Prostate gland (tissue), 2 donors: ENCODE data around the gene ZDHHC5. TPM values are rescaled to one million over a fixed set of nuclear protein-coding genes. Genes with fewer than 3 reads are reported as not detected.
A peak's percentile ranks its signal among the peaks of the same experiment; 100 is the strongest.
"Not testable (repeated sequence)": the region's sequence is repeated elsewhere in the genome, so short reads cannot be mapped to it uniquely, and the experiment has no call there.

Experiments used
- DNase-seq: peaks from one replicate; pipeline ENCODE4 v3.0.0-alpha.2; 2019; ENCODE audit warnings: low spot score
- H3K27ac ChIP-seq, 2 donors: fragments of 200-600 bp; sonication (generic); 2 replicates each; pipeline ENCODE4 v1.5.1; 2017 to 2019
- H3K27me3 ChIP-seq: fragments of 200-600 bp; sonication (generic); replicated peaks from 2 replicates; pipeline ENCODE4 v1.5.1; 2019; ENCODE audit not compliant: insufficient read depth
- H3K36me3 ChIP-seq, 2 donors: fragments of 200-600 bp; sonication (generic); 1 replicate in 1 of 2; 2 replicates in 1 of 2; pipeline versions ENCODE4 v1.5.1 to v1.8.1; 2017 to 2019
- H3K4me1 ChIP-seq: fragments of 200-600 bp; sonication (generic); replicated peaks from 2 replicates; pipeline ENCODE4 v1.5.1; 2019
- H3K4me3 ChIP-seq, 2 donors: fragments of 200-600 bp; sonication (generic); 2 replicates each; pipeline ENCODE4 v1.5.1; 2017 to 2019
- H3K9me3 ChIP-seq: fragments of 200-600 bp; sonication (generic); 2 replicates; pipeline ENCODE4 v1.5.1; 2017
- POLR2A ChIP-seq: fragments of 450-650 bp; IDR thresholded peaks from one replicate; pipeline ENCODE4 v1.6.1; 2016; ENCODE audit warnings: antibody characterized with exemption, mild to moderate bottlenecking
- POLR2AphosphoS5 ChIP-seq: sonication (generic); formaldehyde crosslinking; IDR thresholded peaks from one replicate; pipeline ENCODE4 v1.6.1; 2017; ENCODE audit warnings: antibody characterized with exemption
- WGBS: methylation state at CpG from one replicate; pipeline ENCODE4 v1.1.5; 2018; 5-methylcytosine and 5-hydroxymethylcytosine counted together
- intact Hi-C: fragments of 100-400 bp; cut with DNase I; formaldehyde crosslinking; loops from one replicate; pipeline ENCODE4 v1.14.2; 2022
- total RNA-seq, 2 donors: library from RNA; depleted of rRNA; stranded (reverse); fragments of >200 nt; gene quantifications; one replicate each; pipeline ENCODE4 v1.1.0, GENCODE V29; 2016
- TF ChIP-seq, protein P1 (sequence below), 4 experiments: fragments of 200-600 bp in 2 of 4; fragments of 450-650 bp in 2 of 4; sonication (generic) in 2 of 4; IDR thresholded peaks; 1 replicate in 3 of 4; 2 replicates in 1 of 4; pipeline ENCODE4 v1.5.1; 2016 to 2019; ENCODE audit warnings: antibody characterized with exemption in 4 of 4, mild to moderate bottlenecking in 2 of 4, moderate library complexity in 2 of 4

Gene ZDHHC5
- total RNA-seq, 2 donors from 2014 or later = 65.4 to 69.9 TPM

DNA sequence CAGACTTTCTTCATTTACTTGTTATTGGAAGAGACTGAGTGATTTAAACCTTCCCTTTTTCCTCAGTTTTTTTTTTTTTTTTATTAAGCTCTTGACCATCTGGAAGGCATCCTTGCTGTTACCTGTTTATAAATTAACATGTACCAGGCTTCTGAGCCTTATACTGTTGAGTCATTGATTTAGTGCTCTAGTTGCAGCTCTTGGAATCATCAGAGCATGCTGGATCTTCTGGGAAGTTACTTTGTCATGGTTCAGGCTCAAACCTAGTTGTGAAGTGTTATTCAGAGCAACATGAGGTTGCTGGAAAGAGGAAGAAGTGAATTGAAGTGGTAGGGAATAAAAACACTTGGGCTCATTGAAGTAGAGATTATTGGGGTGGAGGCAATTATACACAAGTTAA is 6.3 kb downstream of the ZDHHC5 start:
- DNase-seq = no peak
- Histone ChIP-seq H3K27me3 (no peaks in the 10 kb centered on the region), H3K27ac (peak overlapping the region; percentile 64 to 82), H3K4me3 (no peak overlapping the region), H3K9me3 (no peaks in the 10 kb centered on the region), H3K36me3 (peaks cover 0 to 4% of the 10 kb centered on the region in 2 donors), H3K4me1 (peaks cover 9% of the 10 kb centered on the region)
- intact Hi-C loops = no loop called here
- TF ChIP-seq, protein P1, sequence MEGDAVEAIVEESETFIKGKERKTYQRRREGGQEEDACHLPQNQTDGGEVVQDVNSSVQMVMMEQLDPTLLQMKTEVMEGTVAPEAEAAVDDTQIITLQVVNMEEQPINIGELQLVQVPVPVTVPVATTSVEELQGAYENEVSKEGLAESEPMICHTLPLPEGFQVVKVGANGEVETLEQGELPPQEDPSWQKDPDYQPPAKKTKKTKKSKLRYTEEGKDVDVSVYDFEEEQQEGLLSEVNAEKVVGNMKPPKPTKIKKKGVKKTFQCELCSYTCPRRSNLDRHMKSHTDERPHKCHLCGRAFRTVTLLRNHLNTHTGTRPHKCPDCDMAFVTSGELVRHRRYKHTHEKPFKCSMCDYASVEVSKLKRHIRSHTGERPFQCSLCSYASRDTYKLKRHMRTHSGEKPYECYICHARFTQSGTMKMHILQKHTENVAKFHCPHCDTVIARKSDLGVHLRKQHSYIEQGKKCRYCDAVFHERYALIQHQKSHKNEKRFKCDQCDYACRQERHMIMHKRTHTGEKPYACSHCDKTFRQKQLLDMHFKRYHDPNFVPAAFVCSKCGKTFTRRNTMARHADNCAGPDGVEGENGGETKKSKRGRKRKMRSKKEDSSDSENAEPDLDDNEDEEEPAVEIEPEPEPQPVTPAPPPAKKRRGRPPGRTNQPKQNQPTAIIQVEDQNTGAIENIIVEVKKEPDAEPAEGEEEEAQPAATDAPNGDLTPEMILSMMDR (IDR thresholded peaks at IDR 0.05) = no peak
- TF ChIP-seq POLR2A (no peak), POLR2AphosphoS5 (no peak)

DNA sequence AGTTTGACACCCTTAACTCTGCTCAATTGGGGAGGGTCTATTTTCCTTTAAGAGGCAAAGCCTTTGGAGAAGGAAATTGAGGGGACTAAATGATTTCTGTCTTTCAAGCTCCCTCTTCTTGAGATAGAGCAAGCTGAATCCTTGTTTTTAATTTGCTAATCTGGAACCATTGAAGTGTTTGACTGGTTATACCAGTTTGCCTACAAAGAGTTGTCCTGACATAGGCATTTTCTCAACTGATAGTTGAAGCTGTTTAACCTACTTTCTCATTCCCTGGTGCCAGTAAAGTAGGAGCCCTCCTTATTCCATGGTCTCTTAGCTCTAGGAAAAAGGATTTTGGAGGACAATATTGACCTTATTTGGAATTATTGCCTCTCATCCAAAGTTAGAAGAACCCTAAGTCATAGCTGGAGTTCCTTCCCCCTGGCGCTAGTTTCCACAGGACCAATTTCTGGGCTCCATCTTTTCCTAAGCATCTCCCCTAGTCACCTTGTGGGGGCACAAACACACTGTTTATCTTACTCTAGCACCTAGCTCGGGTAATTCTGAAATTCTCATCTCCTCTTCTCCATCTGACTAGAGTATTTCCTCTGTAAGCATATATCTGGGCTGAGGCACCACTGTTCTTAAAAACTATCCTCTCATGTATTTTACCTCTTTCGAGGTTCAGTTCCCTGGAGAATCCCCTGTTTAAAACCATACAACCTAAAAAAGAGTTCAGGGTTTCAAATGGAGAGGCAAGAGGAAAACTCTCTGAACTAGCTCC is 7.4 kb downstream of the ZDHHC5 start:
- Histone ChIP-seq H3K4me1 (peaks cover 9% of the 10 kb centered on the region), H3K27me3 (no peaks in the 10 kb centered on the region), H3K4me3 (no peak overlapping the region), H3K36me3 (peaks cover 0 to 4% of the 10 kb centered on the region in 2 donors), H3K9me3 (no peaks in the 10 kb centered on the region), H3K27ac (peak overlapping the region; percentile 64 to 82)
- peak; percentile 75 for TF ChIP-seq POLR2AphosphoS5
- no peak for TF ChIP-seq POLR2A
- intact Hi-C loops = no loop called here
- no peak for DNase-seq
- WGBS = 81% methylated on average over 3 of the region's 3 CpGs

DNA sequence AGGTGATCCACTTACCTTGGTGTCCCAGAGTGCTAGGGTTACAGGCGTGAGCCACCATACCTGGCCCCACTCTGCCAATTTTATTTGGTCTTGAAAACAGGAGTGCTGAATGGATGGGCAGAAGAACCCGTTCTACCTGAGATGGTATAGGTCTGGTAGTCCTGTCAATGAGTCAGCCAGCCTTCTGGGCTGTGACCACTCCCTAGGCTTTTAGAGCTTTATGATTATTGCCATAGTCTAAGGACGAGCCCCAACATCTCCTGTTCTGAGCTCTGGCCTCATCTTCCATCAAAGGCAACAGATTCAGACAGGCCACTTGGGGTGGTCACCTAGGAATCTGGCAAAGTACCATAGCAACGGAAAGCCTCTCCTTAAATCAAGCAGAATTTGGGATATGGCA is 11.5 kb downstream of the ZDHHC5 start:
- H3K9me3 ChIP-seq = no peaks in the 10 kb centered on the region
- intact Hi-C loops = no loop called here
- H3K27ac ChIP-seq = no peak overlapping the region
- no peaks in the 10 kb centered on the region for H3K36me3 ChIP-seq
- TF ChIP-seq POLR2A = no peak
- no peak for TF ChIP-seq POLR2AphosphoS5
- TF ChIP-seq, protein P1 (IDR thresholded peaks at IDR 0.05) = no peak
- no peak overlapping the region for H3K4me3 ChIP-seq
- 74% methylated on average over 4 of the region's 4 CpGs for WGBS
- DNase-seq = no peak
- H3K4me1 ChIP-seq = peaks cover 9% of the 10 kb centered on the region
- no peaks in the 10 kb centered on the region for H3K27me3 ChIP-seq

DNA sequence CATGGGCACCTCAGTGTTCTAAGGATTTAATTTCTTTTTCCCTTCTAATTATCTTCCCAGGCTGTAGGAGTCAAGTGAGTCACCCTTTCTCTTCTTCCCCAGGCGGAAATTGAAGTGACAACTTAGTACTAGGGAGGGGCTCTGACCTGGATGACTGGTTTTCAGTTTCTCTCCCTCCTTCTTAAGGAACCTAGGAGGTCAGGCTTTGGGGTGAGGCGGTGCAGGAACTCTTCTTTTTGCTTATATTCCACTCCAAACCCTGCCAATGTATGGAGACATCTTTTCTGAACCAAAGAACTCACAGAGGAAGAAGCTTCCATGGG is 12.6 kb downstream of the ZDHHC5 start:
- TF ChIP-seq POLR2AphosphoS5 (no peak), POLR2A (no peak)
- TF ChIP-seq, protein P1 (IDR thresholded peaks at IDR 0.05) = no peak
- H3K36me3 ChIP-seq = no peaks in the 10 kb centered on the region
- no peak overlapping the region for H3K4me3 ChIP-seq
- H3K9me3 ChIP-seq = no peaks in the 10 kb centered on the region
- no peak for DNase-seq
- H3K27ac ChIP-seq = no peak overlapping the region
- intact Hi-C loops = no loop called here
- H3K27me3 ChIP-seq = no peaks in the 10 kb centered on the region
- WGBS = 85% methylated on average over 2 of the region's 2 CpGs
- peaks cover 5% of the 10 kb centered on the region for H3K4me1 ChIP-seq

DNA sequence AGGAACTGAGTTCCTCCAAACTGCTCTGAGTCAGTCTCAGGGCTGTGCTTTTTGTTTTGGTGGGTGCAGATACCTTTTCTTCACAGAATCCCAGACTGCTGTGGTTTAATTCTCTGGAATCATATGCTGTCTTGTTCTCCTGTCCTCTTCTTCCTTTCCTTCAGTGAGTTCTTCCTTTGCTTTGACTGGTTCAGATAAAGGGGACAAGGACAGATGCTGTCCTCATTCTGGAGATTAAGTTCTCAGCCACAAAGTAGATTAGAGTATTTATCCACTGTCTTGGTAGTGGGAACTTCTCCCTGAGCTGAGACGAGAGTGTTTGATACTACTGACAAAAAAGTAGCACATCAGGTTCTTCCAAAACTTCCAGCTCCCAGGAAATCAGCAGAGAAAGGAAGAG is 13.3 kb downstream of the ZDHHC5 start:
- no peaks in the 10 kb centered on the region for H3K36me3 ChIP-seq

DNA sequence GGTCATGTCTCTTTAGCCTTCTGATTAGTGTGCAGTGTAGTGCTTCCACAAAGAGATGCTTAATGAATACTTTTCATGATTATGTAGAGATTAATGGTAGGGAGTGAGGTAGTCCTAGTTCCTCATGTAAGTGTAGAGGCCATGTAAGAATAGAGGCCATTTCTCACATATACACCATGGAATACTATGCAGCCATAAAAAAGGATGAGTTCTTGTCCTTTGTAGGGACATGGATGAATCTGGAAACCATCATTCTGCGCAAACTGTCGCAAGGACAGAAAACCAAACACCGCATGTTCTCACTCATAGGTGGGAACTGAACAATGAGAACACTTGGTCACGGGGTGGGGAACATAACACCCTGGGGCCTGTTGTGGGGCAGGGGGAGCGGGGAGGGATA is 22.6 kb downstream of the ZDHHC5 start:
- intact Hi-C loops, H3K4me3 ChIP-seq, H3K27ac ChIP-seq, H3K9me3 ChIP-seq, H3K4me1 ChIP-seq, DNase-seq, H3K27me3 ChIP-seq: not testable (repeated sequence)
- 97% methylated on average over 5 of the region's 5 CpGs for WGBS
- H3K36me3 ChIP-seq = peaks cover 0 to 35% of the 10 kb centered on the region in 2 donors

More for the DNA sequence above, 13.3 kb downstream of the ZDHHC5 start:
- intact Hi-C loops = no loop called here
- TF ChIP-seq, protein P1 (IDR thresholded peaks at IDR 0.05) = no peak
- TF ChIP-seq POLR2AphosphoS5 (peak; percentile 39), POLR2A (no peak)
- 59% methylated on average over 1 of the region's 1 CpG for WGBS
- no peak for DNase-seq
- no peaks in the 10 kb centered on the region for H3K9me3 ChIP-seq
- H3K27me3 ChIP-seq = no peaks in the 10 kb centered on the region
- H3K27ac ChIP-seq = peak overlapping the region in 1 of 2 donors; percentile 40
- H3K4me3 ChIP-seq = no peak overlapping the region
- H3K4me1 ChIP-seq = no peaks in the 10 kb centered on the region
